Mucosa of descending colon (tissue), 3 donors: ENCODE results near the gene CLEC4F. TPM values are rescaled to one million over a fixed set of nuclear protein-coding genes. Genes with fewer than 3 reads are reported as not detected.

Experiments used
- ATAC-seq: fragments of 200-7000 bp; cut with Tn5 transposase; one replicate; pipeline ENCODE4 v1.9.1; 2020; ENCODE audit warnings: mild to moderate bottlenecking, moderate library complexity
- DNase-seq, 3 donors: peaks; one replicate each; pipeline ENCODE4 v3.0.0-alpha.2; 2020
- H3K36me3 ChIP-seq: fragments of 200-600 bp; one replicate; pipeline ENCODE4 v1.8.0; 2021; ENCODE audit warnings: low read depth, mild to moderate bottlenecking
- H3K4me1 ChIP-seq: fragments of 200-600 bp; one replicate; pipeline ENCODE4 v1.8.0; 2021; ENCODE audit warnings: low read depth, mild to moderate bottlenecking
- H3K4me3 ChIP-seq: fragments of 200-600 bp; one replicate; pipeline ENCODE4 v1.8.0; 2021; ENCODE audit warnings: mild to moderate bottlenecking
- H3K9me3 ChIP-seq: fragments of 200-600 bp; one replicate; pipeline ENCODE4 v1.8.0; 2021; ENCODE audit warnings: mild to moderate bottlenecking
- intact Hi-C, 2 donors: fragments of 100-400 bp; cut with DNase I in 1 of 2; cut with micrococcal nuclease in 1 of 2; formaldehyde crosslinking; loops; one replicate each; pipeline versions ENCODE4 v1.11.0 to v1.11.1; 2022; cut with DNase I, micrococcal nuclease
- total RNA-seq, 3 donors: library from RNA; stranded (reverse); fragmentation: NEBNext Ultra II Directional in 2 of 3; extraction: Animal tissue kit (Norgen Biotek cat#: 25700) in 2 of 3; gene quantifications; one replicate each; pipeline versions ENCODE4 v1.2.1 to v1.2.4, GENCODE V29; 2021 to 2023
- TF ChIP-seq, protein P1 (sequence below): fragments of 200-600 bp; IDR thresholded peaks from one replicate; pipeline ENCODE4 v1.8.0; 2022; ENCODE audit warnings: antibody characterized with exemption, mild to moderate bottlenecking
- donor health status: DM: no; HTN: no; CAD: no; lungs with moderate emphysema.
- donor health status: DM: no; HTN: no; CAD: no.
- donor health status: DM: no; HTN: yes; CAD: no.

CLEC4F gene
- total RNA-seq, 3 donors from 2014 or later = 0.14 to 0.19 TPM; not detected in 1

DNA sequence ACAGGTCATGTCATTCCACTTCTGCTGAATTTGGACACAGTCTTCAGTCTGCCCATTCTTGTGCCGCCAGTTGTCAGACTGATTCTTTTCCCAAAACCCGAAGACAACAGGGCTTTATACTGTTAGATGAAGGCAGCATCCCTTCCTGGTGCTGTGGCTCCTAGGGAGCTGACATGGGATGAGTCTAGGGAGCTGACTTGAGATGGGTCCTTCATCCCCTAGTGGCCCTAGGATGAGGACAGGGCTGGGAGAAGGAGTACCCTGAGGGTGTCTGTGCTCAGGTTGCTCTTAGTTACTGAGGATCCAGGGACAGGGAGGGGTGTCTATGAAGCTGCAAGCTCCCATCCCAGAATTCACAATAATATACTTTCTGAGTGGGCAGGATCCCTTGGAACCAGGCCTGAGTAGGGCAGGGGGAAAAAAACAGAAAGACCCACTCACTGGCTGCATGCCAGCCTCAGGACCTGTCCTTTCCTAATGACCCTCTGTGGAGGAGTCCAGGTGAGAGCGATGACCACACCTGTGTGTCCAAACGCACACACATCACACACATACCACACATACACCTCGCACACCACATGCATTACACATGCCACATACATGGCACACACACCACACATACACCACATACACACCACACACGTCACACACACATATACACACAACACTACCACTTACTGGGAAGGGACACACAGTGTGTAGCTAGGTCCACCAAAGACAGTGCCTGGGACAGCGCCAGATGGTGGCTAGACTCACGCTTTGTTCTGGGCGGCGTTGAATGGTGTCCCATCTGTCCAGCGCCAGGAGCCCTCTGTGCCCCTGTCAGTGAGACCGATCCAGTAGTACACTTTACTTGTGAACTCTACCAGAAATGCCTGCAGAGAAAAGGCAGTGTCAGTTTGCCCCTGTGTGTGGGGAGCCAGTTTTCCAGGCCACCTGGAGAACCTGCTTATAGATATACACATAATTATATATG is 11.1 kb downstream of the CLEC4F start:
- H3K4me1 ChIP-seq = no peaks in the 10 kb centered on the region
- DNase-seq = no peak
- H3K4me3 ChIP-seq = no peak overlapping the region
- TF ChIP-seq, protein P1, sequence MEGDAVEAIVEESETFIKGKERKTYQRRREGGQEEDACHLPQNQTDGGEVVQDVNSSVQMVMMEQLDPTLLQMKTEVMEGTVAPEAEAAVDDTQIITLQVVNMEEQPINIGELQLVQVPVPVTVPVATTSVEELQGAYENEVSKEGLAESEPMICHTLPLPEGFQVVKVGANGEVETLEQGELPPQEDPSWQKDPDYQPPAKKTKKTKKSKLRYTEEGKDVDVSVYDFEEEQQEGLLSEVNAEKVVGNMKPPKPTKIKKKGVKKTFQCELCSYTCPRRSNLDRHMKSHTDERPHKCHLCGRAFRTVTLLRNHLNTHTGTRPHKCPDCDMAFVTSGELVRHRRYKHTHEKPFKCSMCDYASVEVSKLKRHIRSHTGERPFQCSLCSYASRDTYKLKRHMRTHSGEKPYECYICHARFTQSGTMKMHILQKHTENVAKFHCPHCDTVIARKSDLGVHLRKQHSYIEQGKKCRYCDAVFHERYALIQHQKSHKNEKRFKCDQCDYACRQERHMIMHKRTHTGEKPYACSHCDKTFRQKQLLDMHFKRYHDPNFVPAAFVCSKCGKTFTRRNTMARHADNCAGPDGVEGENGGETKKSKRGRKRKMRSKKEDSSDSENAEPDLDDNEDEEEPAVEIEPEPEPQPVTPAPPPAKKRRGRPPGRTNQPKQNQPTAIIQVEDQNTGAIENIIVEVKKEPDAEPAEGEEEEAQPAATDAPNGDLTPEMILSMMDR = no peak
- no peak for ATAC-seq
- no peaks in the 10 kb centered on the region for H3K36me3 ChIP-seq
- H3K9me3 ChIP-seq = peaks cover 3% of the 10 kb centered on the region
- intact Hi-C loops = no loop called here

DNA sequence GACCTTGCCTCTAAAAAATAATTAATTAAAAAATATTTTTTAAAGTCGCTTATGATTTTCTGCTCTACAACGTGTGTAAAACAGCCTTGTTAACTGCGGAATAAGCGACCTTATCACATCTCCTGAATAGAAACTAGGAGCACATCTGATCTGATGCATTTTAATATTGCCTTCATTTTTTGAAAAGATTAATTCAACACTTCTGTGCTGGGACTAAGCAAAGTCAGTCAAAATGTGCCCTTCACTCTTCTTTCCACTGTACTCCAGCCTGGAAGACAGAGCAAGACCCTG is 12.6 kb downstream of the CLEC4F start:
- H3K9me3 ChIP-seq = peaks cover 3% of the 10 kb centered on the region
- H3K4me1 ChIP-seq = no peaks in the 10 kb centered on the region
- ATAC-seq = no peak
- no peak overlapping the region for H3K4me3 ChIP-seq
- intact Hi-C loops = no loop called here
- TF ChIP-seq, protein P1 = no peak
- no peak for DNase-seq
- H3K36me3 ChIP-seq = no peaks in the 10 kb centered on the region

DNA sequence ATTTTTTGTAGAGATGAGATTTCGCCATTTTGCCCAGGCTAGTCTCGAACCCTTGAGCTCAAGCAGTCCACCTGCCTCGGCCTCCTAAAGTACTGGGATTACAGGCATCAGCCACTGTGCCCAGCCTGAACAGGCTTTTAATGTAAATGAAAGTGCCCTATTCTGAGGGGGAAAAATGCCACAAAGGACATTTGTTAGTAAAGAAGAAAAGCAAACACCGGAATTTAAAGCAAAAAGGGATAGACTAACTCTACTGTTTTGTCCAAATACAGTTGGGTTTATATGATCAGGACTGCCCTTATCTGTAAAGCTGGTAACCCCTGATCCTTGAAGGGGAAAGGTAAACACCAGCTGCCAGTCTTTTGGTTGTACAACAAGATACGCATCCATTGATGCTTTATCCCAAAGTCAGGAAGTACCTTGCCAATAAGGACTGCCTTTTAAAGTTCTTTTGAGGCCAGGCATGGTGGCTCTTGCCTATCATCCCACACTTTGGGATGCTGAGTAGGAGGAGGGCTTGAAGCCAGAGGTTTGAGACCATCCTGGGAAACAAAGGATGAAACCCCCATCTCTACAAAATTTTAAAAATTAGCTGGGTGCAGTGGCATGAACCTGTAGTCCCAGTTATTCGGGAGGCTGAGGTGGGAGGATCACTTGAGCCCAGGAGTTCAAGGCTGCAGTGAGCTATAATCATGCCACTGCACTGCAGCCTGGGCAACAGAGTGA is 13.1 kb downstream of the CLEC4F start:
- DNase-seq = no peak
- H3K9me3 ChIP-seq = peaks cover 3% of the 10 kb centered on the region
- no peaks in the 10 kb centered on the region for H3K4me1 ChIP-seq
- intact Hi-C loops = no loop called here
- ATAC-seq = no peak
- no peak overlapping the region for H3K4me3 ChIP-seq
- TF ChIP-seq, protein P1 = no peak
- no peaks in the 10 kb centered on the region for H3K36me3 ChIP-seq

DNA sequence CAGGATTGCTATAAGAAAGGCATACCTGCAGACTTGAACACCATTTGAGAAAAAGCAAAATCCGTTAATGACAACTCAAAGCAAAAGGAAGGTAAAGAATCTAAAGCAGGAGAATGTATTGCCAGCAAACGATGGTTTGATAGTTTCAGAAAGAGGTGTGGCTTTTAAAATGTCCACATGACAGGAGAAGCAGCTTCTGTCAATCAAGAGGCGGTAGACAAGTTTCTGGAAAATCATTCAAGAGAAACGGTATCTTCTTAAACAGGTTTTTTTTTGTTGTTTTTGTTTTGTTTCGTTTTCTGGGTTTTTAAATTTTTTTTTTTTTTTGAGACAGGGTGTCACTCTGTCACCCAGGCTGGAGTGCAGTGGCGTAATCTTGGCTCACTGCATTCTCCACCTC is 13.8 kb downstream of the CLEC4F start:
- H3K9me3 ChIP-seq = peaks cover 3% of the 10 kb centered on the region
- no peaks in the 10 kb centered on the region for H3K4me1 ChIP-seq
- no peak for DNase-seq
- H3K36me3 ChIP-seq = no peaks in the 10 kb centered on the region
- ATAC-seq = no peak
- no peak overlapping the region for H3K4me3 ChIP-seq
- TF ChIP-seq, protein P1 = no peak
- intact Hi-C loops = no loop called here

DNA sequence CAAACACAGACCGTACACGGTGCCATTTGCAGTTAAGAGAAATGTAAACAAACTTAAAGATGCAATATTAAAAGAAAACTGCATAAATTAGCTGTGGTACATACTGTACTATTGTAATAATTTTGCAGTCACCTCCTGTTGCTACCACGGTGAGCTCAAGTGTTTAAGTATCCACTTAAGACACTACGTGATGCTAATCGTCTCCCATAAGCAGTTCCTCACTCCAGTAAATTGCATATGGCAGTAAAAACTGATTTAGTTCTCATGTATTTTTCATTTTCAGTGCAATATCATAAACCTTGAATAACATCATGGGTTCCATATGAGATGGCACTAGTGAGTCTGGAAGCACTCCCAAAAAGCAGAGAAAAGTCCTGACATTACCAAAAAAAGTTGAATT is 14.4 kb downstream of the CLEC4F start:
- intact Hi-C loops = no loop called here
- peaks cover 3% of the 10 kb centered on the region for H3K9me3 ChIP-seq
- no peaks in the 10 kb centered on the region for H3K36me3 ChIP-seq
- no peak overlapping the region for H3K4me3 ChIP-seq
- TF ChIP-seq, protein P1 = no peak
- ATAC-seq (no peak), DNase-seq (no peak)
- H3K4me1 ChIP-seq = no peaks in the 10 kb centered on the region
